GM12878 (cell line): ENCODE measurements around the gene B9D2. TPM values are rescaled to one million over a fixed set of nuclear protein-coding genes. Genes with fewer than 3 reads are reported as not detected.

ENCODE experiments used
- ASH2L ChIP-seq: fragments of 300-600, 200-600 bp; sonication (generic); IDR thresholded peaks from 2 replicates; pipeline ENCODE4 v1.6.1; 2017; ENCODE audit warnings: low read depth, mild to moderate bottlenecking, borderline replicate concordance
- BHLHE40 ChIP-seq, 2 experiments: fragments of 450-650 bp in 1 of 2; IDR thresholded peaks; 2 replicates each; pipeline ENCODE4 v1.6.1; 2011 to 2017; ENCODE audit warnings: low read depth in 2 of 2, borderline replicate concordance in 1 of 2, improper control_type of control experiment in 1 of 2, low read length in 1 of 2, mild to moderate bottlenecking in 1 of 2
- CBFB ChIP-seq: IDR thresholded peaks from 2 replicates; pipeline ENCODE4 v1.6.1; 2016; ENCODE audit warnings: antibody characterized with exemption, low read depth
- CBX5 ChIP-seq: sonication (generic); IDR thresholded peaks from 2 replicates; pipeline ENCODE4 v1.6.1; 2016; ENCODE audit warnings: low read depth, moderate library complexity, mild to moderate bottlenecking, inconsistent platforms
- EED ChIP-seq: sonication (generic); IDR thresholded peaks from 2 replicates; pipeline ENCODE4 v1.6.1; 2016; ENCODE audit warnings: antibody characterized with exemption, low read depth
- HDGF ChIP-seq: fragments of 450-650 bp; IDR thresholded peaks from 2 replicates; pipeline ENCODE4 v1.6.1; 2016; ENCODE audit warnings: antibody characterized with exemption
- IRF3 ChIP-seq: fragments of 450-650 bp; IDR thresholded peaks from 2 replicates; pipeline ENCODE4 v1.6.1; 2014; ENCODE audit warnings: mild to moderate bottlenecking
- KLF5 ChIP-seq: fragments of 450-650 bp; IDR thresholded peaks from 2 replicates; pipeline ENCODE4 v1.6.1; 2014; ENCODE audit warnings: mild to moderate bottlenecking; ENCODE audit not compliant: partially characterized antibody
- MYB ChIP-seq: fragments of 150-350 bp; IDR thresholded peaks from 2 replicates; pipeline ENCODE4 v1.6.1; 2014; ENCODE audit warnings: mild to moderate bottlenecking, low read depth, low read length, borderline replicate concordance
- RCOR1 ChIP-seq: conservative IDR thresholded peaks from 2 replicates; pipeline ENCODE4 v1.6.1; 2012; ENCODE audit warnings: low read depth, low read length, improper control_type of control experiment
- RFX5 ChIP-seq: IDR thresholded peaks from 2 replicates; pipeline ENCODE4 v1.6.1; 2011; ENCODE audit warnings: low read depth, low read length, improper control_type of control experiment
- SIN3A ChIP-seq: IDR thresholded peaks from 2 replicates; pipeline ENCODE4 v1.6.1; 2012; ENCODE audit warnings: low read depth, low read length, improper control_type of control experiment
- SMC3 ChIP-seq: IDR thresholded peaks from 2 replicates; pipeline ENCODE4 v1.6.1; 2011; ENCODE audit warnings: low read length, improper control_type of control experiment, borderline replicate concordance
- STAT3 ChIP-seq: IDR thresholded peaks from 2 replicates; pipeline ENCODE4 v1.6.1; 2011; ENCODE audit warnings: low read depth, low read length, improper control_type of control experiment
- TCF12 ChIP-seq: IDR thresholded peaks from 2 replicates; pipeline ENCODE4 v1.6.1; 2011; ENCODE audit warnings: low read depth, mild to moderate bottlenecking, low read length
- USF2 ChIP-seq: IDR thresholded peaks from 2 replicates; pipeline ENCODE4 v1.6.1; 2011; ENCODE audit warnings: low read depth, low read length, improper control_type of control experiment, borderline replicate concordance
- ZBTB33 ChIP-seq: fragments of 450-650 bp; IDR thresholded peaks from 2 replicates; pipeline ENCODE4 v1.6.1; 2017; ENCODE audit warnings: mild to moderate bottlenecking
- ZNF217 ChIP-seq: fragments of 450-650 bp; IDR thresholded peaks from 2 replicates; pipeline ENCODE4 v1.6.1; 2017; ENCODE audit warnings: antibody characterized with exemption, mild to moderate bottlenecking
- ZNF384 ChIP-seq: IDR thresholded peaks from 2 replicates; pipeline ENCODE4 v1.6.1; 2012; ENCODE audit warnings: low read depth, mild to moderate bottlenecking, low read length, improper control_type of control experiment, borderline replicate concordance
- ZNF592 ChIP-seq: fragments of 450-650 bp; IDR thresholded peaks from 2 replicates; pipeline ENCODE4 v1.6.1; 2017; ENCODE audit warnings: mild to moderate bottlenecking, moderate library complexity
- polyA plus RNA-seq, 11 experiments: library from polyadenylated mRNA; depleted of rRNA in 4 of 11; unstranded in 6 of 11; stranded (reverse) in 5 of 11; fragments of >200 nt; fragmentation: Nextera tagmentation in 4 of 11; fragmentation: Illumina TruSeq in 1 of 11; extraction: Ambion mirVana in 4 of 11; extraction: Trizol in 1 of 11; gene quantifications; 1 replicate in 1 of 11; 2 replicates in 10 of 11; pipeline versions ENCODE4 v1.2.1 to v1.2.3, GENCODE V29; 2011 to 2016; ENCODE audit warnings: inconsistent platforms in 2 of 11, missing spikeins in 2 of 11, low read depth in 1 of 11
- total RNA-seq, 4 experiments: library from RNA; depleted of rRNA in 3 of 4; stranded (reverse); fragments of >200 nt in 3 of 4; fragmentation: Illumina TruSeq in 1 of 4; extraction: Trizol in 1 of 4; gene quantifications; 2 replicates each; pipeline versions ENCODE4 v1.2.1 to v1.2.3, GENCODE V29; 2013 to 2021

Gene B9D2
- total and polyA plus RNA-seq, 10 of the 15 experiments (the other 5 are each of a cell fraction or from before 2014, with no cell fraction given), result 2.4 to 12.4 (median 5.0) TPM

GRCh38 chr19:41325947-41326706 is 37.8 kb downstream of the B9D2 start (continued):
- no peak for TF ChIP-seq STAT3
- 0 out of 2 replicates have a peak, but pooled peaks have one; percentile 14 for TF ChIP-seq EED
- TF ChIP-seq RCOR1, result no peak
- TF ChIP-seq BHLHE40 (IDR thresholded peaks at IDR 0.05; ENCODE audit: borderline replicate concordance in 1 of 2, low read depth in 2 of 2, low read length in 1 of 2), result 0 out of 4 replicates have a peak, but pooled peaks of 1 of the 2 experiments have one; percentile 34
- no peak for TF ChIP-seq ASH2L
- 0 out of 2 replicates have a peak, but pooled peaks have one; percentile 30 for TF ChIP-seq TCF12
- TF ChIP-seq CBFB, result 0 out of 2 replicates have a peak, but pooled peaks have one; percentile 5
- TF ChIP-seq ZNF217, result no peak
- TF ChIP-seq SIN3A, result no peak
- TF ChIP-seq RFX5, result no peak
- TF ChIP-seq ZBTB33, result no peak
- TF ChIP-seq IRF3, result no peak
- TF ChIP-seq ZNF592, result no peak
- no peak for TF ChIP-seq MYB
- no peak for TF ChIP-seq ZNF384
- no peak for TF ChIP-seq CBX5
- TF ChIP-seq HDGF, result peak; percentile 83
- no peak for TF ChIP-seq KLF5
- TF ChIP-seq USF2, result no peak
- TF ChIP-seq SMC3, result no peak
